H9 (cell line): ENCODE results near the gene OTOS. TPM values are rescaled to one million over a fixed set of nuclear protein-coding genes. Genes with fewer than 3 reads are reported as not detected.

ENCODE experiments used
- DNase-seq: peaks from one replicate; pipeline ENCODE4 v3.0.0-alpha.2; 2017
- H2AFZ ChIP-seq: one replicate; pipeline ENCODE4 v1.6.1; 2013; ENCODE audit warnings: mild to moderate bottlenecking, low read length, control low read depth, moderate library complexity
- H2AK5ac ChIP-seq: 2 replicates; pipeline ENCODE4 v1.6.1; 2013; ENCODE audit warnings: low read length, control low read depth, mixed read lengths; ENCODE audit not compliant: insufficient read length
- H2BK120ac ChIP-seq: one replicate; pipeline ENCODE4 v1.6.1; 2013; ENCODE audit warnings: low read depth, mild to moderate bottlenecking, low read length, control low read depth, inconsistent platforms; ENCODE audit not compliant: poor library complexity, severe bottlenecking
- H2BK12ac ChIP-seq: 2 replicates; pipeline ENCODE4 v1.6.1; 2013; ENCODE audit warnings: low read length, control low read depth, mixed read lengths, low read depth; ENCODE audit not compliant: insufficient read length
- H2BK15ac ChIP-seq: 2 replicates; pipeline ENCODE4 v1.6.1; 2013; ENCODE audit warnings: low read depth, low read length, control low read depth
- H2BK20ac ChIP-seq: one replicate; pipeline ENCODE4 v1.6.1; 2013; ENCODE audit warnings: low read depth, mild to moderate bottlenecking, low read length, control low read depth, inconsistent platforms; ENCODE audit not compliant: poor library complexity, severe bottlenecking
- H2BK5ac ChIP-seq: 2 replicates; pipeline ENCODE4 v1.6.1; 2013; ENCODE audit warnings: low read length, control low read depth, mixed read lengths; ENCODE audit not compliant: insufficient read length
- H3K14ac ChIP-seq: 2 replicates; pipeline ENCODE4 v1.6.1; 2013; ENCODE audit warnings: low read length, control low read depth; ENCODE audit not compliant: insufficient read depth
- H3K18ac ChIP-seq: 2 replicates; pipeline ENCODE4 v1.6.1; 2013; ENCODE audit warnings: low read depth, mild to moderate bottlenecking, mixed read lengths, low read length, control low read depth; ENCODE audit not compliant: insufficient read length
- H3K23ac ChIP-seq: 2 replicates; pipeline ENCODE4 v1.6.1; 2013; ENCODE audit warnings: low read length, control low read depth, mixed read lengths, low read depth; ENCODE audit not compliant: insufficient read length
- H3K23me2 ChIP-seq: 2 replicates; pipeline ENCODE4 v1.6.1; 2013; ENCODE audit warnings: low read depth, mild to moderate bottlenecking, mixed read lengths, low read length, control low read depth; ENCODE audit not compliant: insufficient read length, poor library complexity, severe bottlenecking
- H3K27ac ChIP-seq: 2 replicates; pipeline ENCODE4 v1.5.1; 2013; ENCODE audit warnings: low read length, control low read depth, mixed read lengths, low read depth; ENCODE audit not compliant: insufficient read length
- H3K27me3 ChIP-seq: 2 replicates; pipeline ENCODE4 v1.6.1; 2013; ENCODE audit warnings: low read length, control low read depth, inconsistent platforms; ENCODE audit not compliant: insufficient read depth
- H3K4ac ChIP-seq: 2 replicates; pipeline ENCODE4 v1.6.1; 2013; ENCODE audit warnings: low read depth, mild to moderate bottlenecking, control low read depth, inconsistent platforms, low read length, moderate library complexity
- H3K4me1 ChIP-seq: 2 replicates; pipeline ENCODE4 v1.6.1; 2013; ENCODE audit warnings: low read length, control low read depth, inconsistent platforms; ENCODE audit not compliant: insufficient read depth
- H3K4me2 ChIP-seq: 2 replicates; pipeline ENCODE4 v1.6.1; 2013; ENCODE audit warnings: low read length, control low read depth, mixed read lengths; ENCODE audit not compliant: insufficient read length, insufficient read depth
- H3K56ac ChIP-seq: 2 replicates; pipeline ENCODE4 v1.6.1; 2013; ENCODE audit warnings: low read depth, mild to moderate bottlenecking, mixed read lengths, low read length, control low read depth; ENCODE audit not compliant: insufficient read length
- H3K79me1 ChIP-seq: 2 replicates; pipeline ENCODE4 v1.6.1; 2013; ENCODE audit warnings: low read depth, mild to moderate bottlenecking, moderate library complexity, low read length, control low read depth, inconsistent platforms; ENCODE audit not compliant: insufficient read depth, poor library complexity, severe bottlenecking
- H3K79me2 ChIP-seq: 2 replicates; pipeline ENCODE4 v1.6.1; 2013; ENCODE audit warnings: low read length, control low read depth, inconsistent platforms; ENCODE audit not compliant: insufficient read depth
- H3K9ac ChIP-seq: 2 replicates; pipeline ENCODE4 v1.6.1; 2013; ENCODE audit warnings: low read length, control low read depth, mixed read lengths; ENCODE audit not compliant: insufficient read length; ENCODE audit errors: extremely low read depth
- H3K9me3 ChIP-seq: one replicate; pipeline ENCODE4 v1.6.1; 2013; ENCODE audit warnings: low read depth, low read length, inconsistent platforms; ENCODE audit not compliant: control insufficient read depth
- H3T11ph ChIP-seq: one replicate; pipeline ENCODE4 v1.6.1; 2013; ENCODE audit warnings: mild to moderate bottlenecking, low read length, control low read depth, inconsistent platforms
- H4K20me1 ChIP-seq: one replicate; pipeline ENCODE4 v1.6.1; 2013; ENCODE audit not compliant: control insufficient read depth, insufficient read length, insufficient read depth
- H4K5ac ChIP-seq: 2 replicates; pipeline ENCODE4 v1.6.1; 2013; ENCODE audit warnings: low read depth, mild to moderate bottlenecking, mixed read lengths, low read length, control low read depth; ENCODE audit not compliant: insufficient read length
- H4K8ac ChIP-seq: replicated peaks from 2 replicates; pipeline ENCODE4 v1.6.1; 2013; ENCODE audit warnings: low read length, control low read depth, mixed read lengths, low read depth; ENCODE audit not compliant: insufficient read length
- H4K91ac ChIP-seq: 2 replicates; pipeline ENCODE4 v1.6.1; 2013; ENCODE audit warnings: low read depth, mild to moderate bottlenecking, moderate library complexity, mixed read lengths, low read length, control low read depth; ENCODE audit not compliant: insufficient read length
- H3K27ac Mint-ChIP-seq, 3 experiments: 2 replicates in 2 of 3; 3 replicates in 1 of 3; pipeline ENCODE4 v1.8.0; 2020 to 2021; ENCODE audit warnings: mixed read lengths in 3 of 3, mild to moderate bottlenecking in 1 of 3, moderate library complexity in 1 of 3
- H3K27me3 Mint-ChIP-seq: 2 replicates; pipeline ENCODE4 v1.8.0; 2021; ENCODE audit warnings: low read depth, mild to moderate bottlenecking, moderate library complexity, mixed read lengths
- H3K36me3 Mint-ChIP-seq, 3 experiments: 2 replicates in 2 of 3; 3 replicates in 1 of 3; pipeline ENCODE4 v1.8.0; 2020 to 2021; ENCODE audit warnings: low read depth in 3 of 3, mixed read lengths in 3 of 3; ENCODE audit not compliant: insufficient read depth in 1 of 3
- H3K4me1 Mint-ChIP-seq, 2 experiments: 2 replicates each; pipeline ENCODE4 v1.8.0; 2020; ENCODE audit warnings: mixed read lengths in 2 of 2
- H3K4me3 Mint-ChIP-seq, 2 experiments: 2 replicates in 1 of 2; 3 replicates in 1 of 2; pipeline ENCODE4 v1.8.0; 2020 to 2021; ENCODE audit warnings: mild to moderate bottlenecking in 2 of 2, mixed read lengths in 2 of 2, moderate library complexity in 1 of 2
- H3K9me3 Mint-ChIP-seq, 2 experiments: 2 replicates in 1 of 2; 3 replicates in 1 of 2; pipeline ENCODE4 v1.8.0; 2020; ENCODE audit warnings: mild to moderate bottlenecking in 2 of 2, mixed read lengths in 2 of 2, moderate library complexity in 1 of 2
- WGBS: extraction: QIAGEN DNeasy Blood & Tissue Kit; methylation state at CpG from one replicate; pipeline ENCODE4 v1.1.7; 2013; ENCODE audit warnings: missing lambda C conversion rate, low lambda C conversion rate, mixed read lengths; ENCODE audit not compliant: insufficient read length; ENCODE audit errors: extremely low coverage; 5-methylcytosine and 5-hydroxymethylcytosine counted together
- total RNA-seq: library from RNA; stranded (reverse); gene quantifications from 2 replicates; pipeline ENCODE4 v1.2.1, GENCODE V29; 2021
- TF ChIP-seq, protein P1 (sequence below): fragments of 200-600 bp; sonication (generic); conservative IDR thresholded peaks from 3 replicates; pipeline ENCODE4 v1.8.0; 2021; ENCODE audit warnings: antibody characterized with exemption, mild to moderate bottlenecking

Gene OTOS
- total RNA-seq, 1 experiment from 2014 or later = not detected

DNA sequence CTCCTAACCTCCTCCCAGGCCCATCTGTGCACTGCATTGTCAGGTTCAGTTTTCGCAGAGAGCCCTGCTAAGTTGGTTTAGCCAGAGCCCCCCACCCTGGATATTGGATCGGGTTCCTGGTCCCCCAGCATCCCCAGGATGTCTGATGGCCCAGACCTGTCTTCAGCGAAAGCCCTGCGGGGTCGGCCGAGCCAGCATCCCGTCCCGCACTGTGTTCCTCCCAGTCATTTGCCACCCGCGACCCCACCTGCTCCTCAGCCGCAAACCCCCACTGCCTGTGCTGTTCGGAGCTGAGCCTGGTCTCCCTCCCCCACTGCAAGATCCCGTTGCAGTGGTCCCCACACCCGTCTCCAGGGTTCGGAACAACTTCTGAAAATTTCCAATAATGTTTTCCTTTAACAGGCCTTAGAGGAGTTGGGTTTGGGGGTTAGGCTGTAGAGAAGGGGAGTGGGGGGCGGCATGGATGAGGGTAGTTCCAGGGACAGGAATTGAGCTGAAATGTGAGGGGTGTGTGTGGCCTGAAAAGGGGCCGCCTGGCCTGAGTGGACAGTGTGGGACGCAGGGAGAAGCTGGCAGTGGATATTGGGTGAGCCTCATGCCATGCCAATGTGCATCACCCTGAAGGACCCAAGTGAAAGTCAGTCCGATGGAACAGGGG is 2.7 kb downstream of the OTOS start:
- Mint-ChIP-seq H3K4me3 (peak overlapping the region in 1 of 2 experiments; percentile 98; a peak in 3 of 5 replicates), H3K9me3 (no peaks in the 10 kb centered on the region), H3K27me3 (peaks cover 22% of the 10 kb centered on the region)

More for the DNA sequence above, 2.7 kb downstream of the OTOS start:
- Histone ChIP-seq H3T11ph (no peak overlapping the region), H2BK20ac (no peak overlapping the region), H4K20me1 (no peaks in the 10 kb centered on the region), H3K27ac (no peak overlapping the region), H3K9ac (no peak overlapping the region), H3K23me2 (peaks cover 7% of the 10 kb centered on the region), H3K4me1 (no peaks in the 10 kb centered on the region; the same call in 1 of the 2 replicates), H3K56ac (no peak overlapping the region), H4K8ac (no peak overlapping the region), H2AFZ (no peak overlapping the region), H3K23ac (no peak overlapping the region), H3K9me3 (no peaks in the 10 kb centered on the region), H2BK15ac (no peak overlapping the region), H2AK5ac (no peak overlapping the region), H2BK12ac (no peak overlapping the region), H3K79me2 (peaks cover 13% of the 10 kb centered on the region; the same call in 1 of the 2 replicates), H2BK120ac (no peak overlapping the region), H2BK5ac (no peak overlapping the region), H4K5ac (no peak overlapping the region), H3K79me1 (no peaks in the 10 kb centered on the region), H3K27me3 (no peaks in the 10 kb centered on the region; the same call in 1 of the 2 replicates), H3K4ac (no peak overlapping the region), H3K18ac (no peak overlapping the region), H3K4me2 (no peak overlapping the region), H3K14ac (no peak overlapping the region), H4K91ac (no peak overlapping the region)
- peaks cover 22 to 35% of the 10 kb centered on the region in 2 experiments for H3K4me1 Mint-ChIP-seq
- no CpG with 5 or more reads among the region's 19 CpGs for WGBS
- TF ChIP-seq, protein P1, sequence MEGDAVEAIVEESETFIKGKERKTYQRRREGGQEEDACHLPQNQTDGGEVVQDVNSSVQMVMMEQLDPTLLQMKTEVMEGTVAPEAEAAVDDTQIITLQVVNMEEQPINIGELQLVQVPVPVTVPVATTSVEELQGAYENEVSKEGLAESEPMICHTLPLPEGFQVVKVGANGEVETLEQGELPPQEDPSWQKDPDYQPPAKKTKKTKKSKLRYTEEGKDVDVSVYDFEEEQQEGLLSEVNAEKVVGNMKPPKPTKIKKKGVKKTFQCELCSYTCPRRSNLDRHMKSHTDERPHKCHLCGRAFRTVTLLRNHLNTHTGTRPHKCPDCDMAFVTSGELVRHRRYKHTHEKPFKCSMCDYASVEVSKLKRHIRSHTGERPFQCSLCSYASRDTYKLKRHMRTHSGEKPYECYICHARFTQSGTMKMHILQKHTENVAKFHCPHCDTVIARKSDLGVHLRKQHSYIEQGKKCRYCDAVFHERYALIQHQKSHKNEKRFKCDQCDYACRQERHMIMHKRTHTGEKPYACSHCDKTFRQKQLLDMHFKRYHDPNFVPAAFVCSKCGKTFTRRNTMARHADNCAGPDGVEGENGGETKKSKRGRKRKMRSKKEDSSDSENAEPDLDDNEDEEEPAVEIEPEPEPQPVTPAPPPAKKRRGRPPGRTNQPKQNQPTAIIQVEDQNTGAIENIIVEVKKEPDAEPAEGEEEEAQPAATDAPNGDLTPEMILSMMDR = no peak
- no peak overlapping the region for H3K27ac Mint-ChIP-seq
- peaks cover 4 to 14% (median 12%) of the 10 kb centered on the region in 3 experiments; a peak in 6 of 7 replicates for H3K36me3 Mint-ChIP-seq
- peak; percentile 24 for DNase-seq
